GM19468 (cell line): ENCODE measurements around the gene SNAPC2.
"Not testable (repeated sequence)": the region's sequence is repeated elsewhere in the genome, so short reads cannot be mapped to it uniquely, and the experiment has no call there.

Experiments
- ATAC-seq: cut with Tn5 transposase; IDR thresholded peaks from one replicate; pipeline ENCODE4 v1.9.1; 2021; ENCODE audit warnings: mild to moderate bottlenecking, moderate library complexity, moderate number of reproducible peaks; ENCODE audit not compliant: unreplicated experiment; ENCODE audit errors: extremely low read depth

Gene SNAPC2

GRCh38 chr19:7908078-7908699 is 11.9 kb upstream of the SNAPC2 start:
- ATAC-seq, result no peak

GRCh38 chr19:7908742-7909461 is 11.2 kb upstream of the SNAPC2 start:
- ATAC-seq, result no peak

- ATAC-seq, result no peak
Observed at GRCh38 chr19:7909471-7910067, 10.6 kb upstream of the SNAPC2 start.

DNA sequence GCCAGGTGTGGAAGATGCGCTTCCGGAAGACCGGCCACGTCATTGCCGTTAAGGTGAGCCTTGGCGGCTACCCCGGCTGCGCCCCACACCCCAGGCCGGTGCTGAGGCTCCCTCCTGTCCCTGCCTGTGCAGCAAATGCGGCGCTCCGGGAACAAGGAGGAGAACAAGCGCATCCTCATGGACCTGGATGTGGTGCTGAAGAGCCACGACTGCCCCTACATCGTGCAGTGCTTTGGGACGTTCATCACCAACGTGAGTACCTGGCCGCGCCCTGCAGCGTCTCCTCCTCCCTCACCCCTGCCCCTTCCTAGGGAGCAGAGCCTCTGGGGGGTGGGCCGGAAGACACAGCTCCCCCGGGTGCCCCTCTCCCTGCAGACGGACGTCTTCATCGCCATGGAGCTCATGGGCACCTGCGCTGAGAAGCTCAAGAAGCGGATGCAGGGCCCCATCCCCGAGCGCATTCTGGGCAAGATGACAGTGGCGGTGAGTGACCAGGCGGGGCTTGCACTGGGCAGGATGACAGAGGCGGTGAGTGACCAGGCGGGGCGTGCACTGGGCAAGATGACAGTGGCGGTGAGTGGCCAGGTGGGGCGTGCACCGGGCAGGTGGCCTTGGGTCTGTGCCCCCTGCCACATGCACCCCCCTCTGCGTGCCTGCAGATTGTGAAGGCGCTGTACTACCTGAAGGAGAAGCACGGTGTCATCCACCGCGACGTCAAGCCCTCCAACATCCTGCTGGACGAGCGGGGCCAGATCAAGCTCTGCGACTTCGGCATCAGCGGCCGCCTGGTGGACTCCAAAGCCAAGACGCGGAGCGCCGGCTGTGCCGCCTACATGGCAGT is 9.6 kb upstream of the SNAPC2 start:
- no peak for ATAC-seq

GRCh38 chr19:7911508-7912143 is 8.5 kb upstream of the SNAPC2 start:
- no peak for ATAC-seq

DNA sequence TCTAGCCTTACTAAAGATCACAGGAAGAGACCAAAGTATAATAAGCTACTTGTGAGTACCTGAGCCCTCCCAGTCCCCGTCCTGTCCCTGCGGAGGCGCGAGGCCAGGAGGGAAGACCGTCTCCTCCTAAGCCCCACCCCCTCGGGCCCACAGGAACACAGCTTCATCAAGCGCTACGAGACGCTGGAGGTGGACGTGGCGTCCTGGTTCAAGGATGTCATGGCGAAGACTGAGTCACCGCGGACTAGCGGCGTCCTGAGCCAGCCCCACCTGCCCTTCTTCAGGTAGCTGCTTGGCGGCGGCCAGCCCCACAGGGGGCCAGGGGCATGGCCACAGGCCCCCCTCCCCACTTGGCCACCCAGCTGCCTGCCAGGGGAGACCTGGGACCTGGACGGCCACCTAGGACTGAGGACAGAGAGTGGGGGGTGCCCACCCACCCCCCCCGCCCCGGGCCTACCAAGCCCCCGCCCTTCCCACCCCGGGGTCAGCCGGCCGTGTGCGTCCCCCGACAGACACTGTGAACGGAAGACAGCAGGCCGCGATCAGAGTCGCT is 7.9 kb upstream of the SNAPC2 start:
- no peak for ATAC-seq

- no peak for ATAC-seq
Observed at GRCh38 chr19:7912697-7913564, 7.2 kb upstream of the SNAPC2 start.

GRCh38 chr19:7913652-7914051 is 6.5 kb upstream of the SNAPC2 start:
- ATAC-seq, result no peak

GRCh38 chr19:7914099-7914498 is 6.0 kb upstream of the SNAPC2 start:
- no peak for ATAC-seq

GRCh38 chr19:7914598-7915045 is 5.5 kb upstream of the SNAPC2 start, which contains the start of gene TGFBR3L:
TGFBR3L (plus strand) TSS chr19:7914830.
- no peak for ATAC-seq

- no peak for ATAC-seq
Observed at GRCh38 chr19:7915250-7916102, 4.7 kb upstream of the SNAPC2 start.

- ATAC-seq, result no peak
Observed at GRCh38 chr19:7916103-7916954, 3.8 kb upstream of the SNAPC2 start.

- ATAC-seq, result no peak
Observed at GRCh38 chr19:7916955-7917266, 3.2 kb upstream of the SNAPC2 start.

- ATAC-seq, result no peak
Observed at GRCh38 chr19:7917267-7918061, 2.7 kb upstream of the SNAPC2 start.

DNA sequence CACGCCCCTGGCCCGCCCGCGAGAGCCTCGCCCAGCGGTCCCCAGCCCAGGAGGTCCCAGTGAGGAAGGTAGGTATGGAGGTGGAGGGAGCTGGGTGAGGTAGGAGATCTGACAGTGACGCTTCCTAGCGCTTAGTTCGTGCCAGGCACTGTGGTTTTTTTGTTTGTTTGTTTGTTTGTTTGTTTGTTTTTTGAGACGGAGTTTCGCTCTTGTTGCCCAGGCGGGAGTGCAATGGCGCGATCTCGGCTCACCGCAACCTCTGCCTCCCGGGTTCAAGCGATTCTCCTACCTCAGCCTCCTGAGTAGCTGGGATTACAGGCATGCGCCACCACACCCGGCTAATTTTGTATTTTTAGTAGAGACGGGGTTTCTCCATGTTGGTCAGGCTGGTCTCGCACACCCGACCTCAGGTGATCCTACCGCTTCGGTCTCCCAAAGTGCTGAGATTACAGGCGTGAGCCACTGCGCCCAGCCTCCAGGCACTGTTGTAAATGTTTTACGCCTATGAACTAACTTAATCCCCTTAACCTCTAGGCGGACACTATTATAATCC is 2.0 kb upstream of the SNAPC2 start:
- ATAC-seq, result not testable (repeated sequence)
